ENCODE measurements around the gene PRR13.
"Not testable (repeated sequence)": the region's sequence is repeated elsewhere in the genome, so short reads cannot be mapped to it uniquely, and the experiment has no call there.

Gene PRR13

DNA sequence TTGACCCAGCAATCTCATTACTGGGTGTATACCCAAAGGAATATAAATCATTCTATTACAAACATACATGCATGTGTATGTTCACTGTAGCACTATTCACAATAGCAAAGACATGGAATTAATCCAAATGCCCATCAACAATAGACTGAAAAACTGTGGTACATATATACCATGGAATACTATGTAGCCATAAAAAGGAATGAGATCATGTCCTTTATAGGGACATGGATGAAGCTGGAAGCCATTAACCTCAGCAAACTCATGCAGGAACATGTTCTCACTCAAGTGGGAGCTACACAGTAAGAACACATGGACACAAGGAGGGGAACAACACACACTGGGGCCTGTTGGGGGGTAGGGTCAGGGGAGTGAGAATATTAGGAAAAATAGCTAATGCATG is 2.0 kb upstream of the PRR13 start:
- not testable (repeated sequence) for DNase-seq

DNA sequence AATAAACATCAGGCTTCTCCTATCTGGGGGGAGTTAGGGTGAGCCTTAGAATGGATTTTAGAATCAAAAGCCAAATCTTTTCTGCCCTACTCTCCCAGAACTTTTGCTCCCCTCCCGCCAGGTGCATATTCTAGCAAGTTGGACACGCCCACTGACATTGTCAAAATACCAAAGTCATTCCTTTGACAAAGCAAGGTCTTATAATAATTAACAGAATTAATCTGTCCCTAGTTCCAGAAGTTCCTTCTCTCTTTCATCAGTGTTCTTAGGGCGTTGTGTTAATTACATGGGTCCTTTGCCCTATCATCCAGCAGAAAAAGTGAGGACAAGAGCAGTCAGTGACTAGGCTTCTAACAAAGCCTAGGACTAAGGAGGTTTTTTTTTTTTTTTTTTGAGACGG is 2.4 kb downstream of the PRR13 start:
- DNase-seq: no peak

DNA sequence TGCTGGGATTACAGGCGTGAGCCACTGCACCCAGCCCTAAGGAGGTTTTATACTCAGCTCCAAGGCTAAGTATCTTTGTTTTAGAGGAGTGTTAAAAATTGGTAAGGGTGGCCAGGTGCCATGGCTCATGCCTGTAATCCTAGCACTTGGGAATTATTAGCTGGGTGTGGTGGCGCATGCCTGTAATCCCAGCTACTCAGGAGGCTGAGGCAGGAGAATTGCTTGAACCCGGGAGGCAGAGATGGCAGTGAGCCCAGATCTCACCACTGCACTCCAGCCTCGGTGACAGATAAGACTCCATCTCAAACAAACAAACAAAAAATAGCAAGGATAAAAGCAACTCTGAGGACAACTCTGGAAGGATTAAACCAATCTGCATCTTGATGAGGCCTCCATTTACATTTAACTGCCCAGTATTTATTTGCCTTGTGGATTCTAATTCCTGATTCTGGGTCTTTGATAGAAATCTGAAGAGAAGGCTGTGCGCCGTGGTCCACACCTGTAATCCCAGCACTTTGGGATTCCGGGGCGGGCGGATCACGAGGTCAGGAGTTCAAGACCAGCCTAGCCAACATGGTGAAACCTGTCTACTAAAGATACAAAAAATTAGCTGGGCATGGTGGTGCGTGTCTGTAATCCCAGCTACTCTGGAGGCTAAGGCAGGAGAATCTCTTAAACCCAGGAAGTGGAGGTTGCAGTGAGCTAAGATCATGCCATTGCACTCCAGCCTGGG is 3.2 kb downstream of the PRR13 start:
- not testable (repeated sequence) for DNase-seq

DNA sequence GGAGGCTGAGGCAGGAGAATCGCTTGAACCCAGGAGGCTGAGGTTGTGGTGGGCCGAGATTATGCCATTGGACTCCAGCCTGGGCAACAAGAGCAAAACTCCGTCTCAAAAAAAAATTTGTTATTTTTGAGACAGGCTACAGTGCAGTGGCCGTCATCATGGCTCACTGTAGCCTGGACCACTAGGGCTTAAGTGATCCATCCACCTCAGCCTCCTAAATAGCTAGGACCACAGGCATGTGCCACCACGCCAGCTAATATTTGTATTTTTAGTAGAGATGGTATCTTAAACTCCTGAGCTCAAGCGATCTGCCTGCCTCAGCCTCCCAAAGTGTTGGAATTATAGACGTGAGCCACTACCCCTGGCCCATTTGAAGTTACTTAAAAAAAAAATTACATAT is 9.4 kb downstream of the PRR13 start:
- no peak for DNase-seq

DNA sequence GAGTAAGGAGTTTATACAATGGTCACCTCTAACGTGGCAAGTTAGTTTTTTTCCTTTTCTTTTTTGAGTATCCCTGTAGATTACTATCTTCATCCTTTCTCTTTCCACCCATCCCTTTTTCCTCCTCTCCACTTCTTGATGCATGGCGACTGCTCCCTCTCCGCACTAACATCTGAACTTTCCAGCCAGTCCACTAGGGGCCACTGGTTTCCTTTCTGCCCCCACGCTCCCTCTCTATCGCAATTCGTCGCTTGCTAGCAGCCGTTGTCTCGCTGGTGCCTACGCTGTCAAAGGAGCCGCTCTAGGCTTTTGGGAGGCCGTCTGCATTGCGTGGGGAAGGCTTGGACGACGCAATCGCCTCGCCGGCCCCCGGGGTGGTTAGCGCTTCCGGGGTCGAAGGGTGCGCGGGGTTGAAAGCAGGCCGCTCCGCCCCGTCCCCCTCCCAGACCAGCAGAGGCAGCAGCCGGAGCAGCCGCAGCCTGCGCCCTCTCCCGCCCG is 10.2 kb downstream of the PRR13 start, which contains the start of gene PCBP2:
Gene PCBP2 (plus strand): TSS at position 442 of the 498 bp plus-strand sequence. CDS start 2,699 bp downstream, outside the sequence.
- peak; percentile 97 to 99 for DNase-seq

DNA sequence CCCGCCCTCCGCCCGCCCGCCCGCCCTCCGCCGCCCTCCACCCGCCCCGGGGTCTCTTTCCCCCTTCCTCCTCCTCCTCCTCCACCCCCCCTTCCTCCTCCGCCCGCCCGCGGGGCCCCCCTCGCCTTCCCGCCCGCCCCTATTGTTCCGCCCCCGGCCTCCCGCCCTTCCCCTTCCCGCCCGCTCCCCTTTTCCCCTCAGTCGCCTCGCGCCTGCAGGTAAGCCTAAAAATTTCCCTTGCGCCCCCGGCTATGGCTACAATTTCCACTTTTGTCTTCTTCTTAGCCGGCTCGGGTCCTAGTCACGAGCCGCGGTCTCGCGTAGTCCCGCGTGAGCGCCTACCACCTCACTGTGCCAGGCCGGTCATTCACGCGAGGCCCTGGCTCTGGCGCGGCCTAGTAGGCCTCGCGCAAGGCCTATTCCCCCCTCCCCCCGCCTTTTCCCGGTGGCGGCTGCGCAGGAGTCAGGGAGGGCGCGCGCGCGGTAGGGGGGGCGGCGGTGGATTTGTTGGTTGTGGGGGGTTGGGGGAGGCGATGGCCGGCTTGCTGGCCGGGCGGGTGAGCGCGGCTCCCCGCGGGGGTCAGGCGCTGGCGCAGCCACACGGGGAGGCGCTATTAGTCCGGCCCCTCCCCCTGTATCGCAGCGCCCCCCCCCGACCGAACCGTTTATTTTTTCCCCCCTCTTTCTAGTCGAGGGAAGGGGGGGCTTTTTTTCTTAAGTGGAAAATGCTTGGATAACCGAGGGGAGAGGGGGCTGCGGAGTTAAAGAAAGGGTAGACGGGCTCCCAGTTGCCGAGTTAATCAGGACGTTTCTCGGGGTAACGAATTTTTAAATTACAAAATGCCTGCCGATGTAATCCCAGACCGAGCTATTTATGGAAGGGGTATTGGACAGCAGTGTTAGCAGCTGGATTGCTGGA is 10.9 kb downstream of the PRR13 start:
- DNase-seq: peak; percentile 67 to 75

DNA sequence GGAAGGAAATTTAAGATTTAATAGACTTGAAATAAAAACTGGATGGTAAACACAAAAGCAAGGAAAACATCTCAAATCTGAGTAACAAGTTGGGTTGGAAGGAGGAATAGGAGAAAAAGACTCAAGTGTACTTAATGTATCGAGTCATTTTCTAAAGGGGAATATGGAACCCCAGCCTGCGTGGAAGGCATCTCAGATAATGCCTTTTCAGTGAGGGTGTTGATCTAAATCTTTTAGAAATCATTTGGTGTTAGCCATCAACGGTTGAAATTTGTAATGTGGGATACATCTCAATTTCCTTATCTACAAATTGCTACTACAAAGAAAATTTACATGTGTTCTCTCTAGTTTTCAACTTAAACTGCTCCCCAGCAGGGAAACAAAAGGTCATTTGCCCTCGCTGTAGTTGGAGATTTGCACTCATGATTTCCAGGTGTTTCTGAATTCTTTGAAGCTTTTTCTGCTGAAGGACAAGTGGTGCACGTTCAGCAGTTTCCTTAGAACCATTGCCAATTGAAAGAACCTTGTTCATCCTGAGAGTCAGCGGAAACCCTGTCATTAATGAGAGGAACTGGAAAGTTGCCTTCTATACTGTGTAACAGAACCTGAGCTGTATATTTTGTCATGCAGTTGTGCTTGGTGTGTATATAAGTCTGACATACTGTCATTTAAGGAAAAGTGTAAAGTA is 12.6 kb downstream of the PRR13 start:
- DNase-seq: no peak

DNA sequence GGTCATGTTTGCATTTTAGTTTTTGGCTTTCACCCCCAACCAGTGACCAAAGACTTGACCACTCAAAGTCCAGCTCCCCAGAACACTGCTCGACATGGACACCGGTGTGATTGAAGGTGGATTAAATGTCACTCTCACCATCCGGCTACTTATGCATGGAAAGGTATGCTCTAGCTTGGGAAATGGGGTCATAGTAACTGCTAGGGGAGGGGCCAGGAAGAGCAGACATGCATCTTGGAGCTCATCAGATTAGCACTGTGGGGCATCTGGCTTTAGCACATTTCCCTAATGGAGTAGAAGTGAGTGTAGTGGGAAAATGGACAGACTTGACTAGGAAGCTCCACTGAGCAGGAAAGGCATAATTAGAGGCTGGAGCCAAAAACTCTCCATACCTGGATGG is 13.2 kb downstream of the PRR13 start:
- DNase-seq: no peak

DNA sequence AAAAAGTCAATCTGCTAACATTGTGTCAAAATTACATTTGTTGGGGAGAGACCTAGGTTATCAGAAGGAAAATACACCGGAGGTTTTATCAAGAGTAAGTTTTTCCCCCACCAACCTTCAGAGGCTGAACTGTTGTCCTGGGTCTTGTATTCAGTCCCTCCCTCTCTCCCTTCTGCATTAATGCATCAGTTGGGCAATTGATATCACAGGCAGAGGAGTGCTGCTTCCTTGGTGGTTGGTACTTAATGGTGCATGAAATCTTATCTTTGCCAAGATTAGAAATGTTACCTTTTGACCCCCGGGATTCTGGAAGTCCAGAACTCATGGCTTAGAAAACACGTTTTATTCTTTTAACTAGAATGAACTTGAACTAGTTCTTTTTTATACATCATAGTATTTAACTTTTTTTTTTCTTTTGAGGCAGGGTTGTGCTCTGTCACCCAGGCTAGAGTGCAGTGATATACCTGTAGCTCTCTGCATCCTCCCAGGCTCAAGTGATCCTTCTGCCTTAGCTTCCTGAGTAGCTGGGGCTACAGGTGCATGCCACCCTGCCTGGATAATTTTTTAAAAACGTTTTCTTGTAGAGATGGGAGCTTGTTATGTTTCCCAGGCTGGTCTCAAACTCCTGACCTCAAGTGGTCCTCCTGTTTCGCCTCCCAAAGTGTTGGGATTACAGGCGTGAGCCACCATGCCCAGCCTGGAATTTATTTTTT is 15.3 kb downstream of the PRR13 start:
- no peak for DNase-seq

DNA sequence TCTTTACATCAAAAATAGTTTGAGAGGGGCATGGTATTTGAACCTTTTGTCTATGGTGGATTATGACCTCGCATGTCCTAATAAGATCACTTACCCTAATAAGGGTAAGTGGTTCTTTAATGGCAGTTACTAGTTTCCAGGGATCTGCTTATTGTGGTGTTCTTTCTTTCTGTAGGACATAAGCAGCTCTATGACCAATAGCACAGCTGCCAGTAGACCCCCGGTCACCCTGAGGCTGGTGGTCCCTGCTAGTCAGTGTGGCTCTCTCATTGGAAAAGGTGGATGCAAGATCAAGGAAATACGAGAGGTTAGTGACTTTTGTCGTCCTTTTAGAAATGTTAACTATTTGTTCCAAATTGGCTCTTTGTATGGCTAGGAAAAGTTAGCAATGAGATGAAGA is 17.6 kb downstream of the PRR13 start:
- no peak for DNase-seq

DNA sequence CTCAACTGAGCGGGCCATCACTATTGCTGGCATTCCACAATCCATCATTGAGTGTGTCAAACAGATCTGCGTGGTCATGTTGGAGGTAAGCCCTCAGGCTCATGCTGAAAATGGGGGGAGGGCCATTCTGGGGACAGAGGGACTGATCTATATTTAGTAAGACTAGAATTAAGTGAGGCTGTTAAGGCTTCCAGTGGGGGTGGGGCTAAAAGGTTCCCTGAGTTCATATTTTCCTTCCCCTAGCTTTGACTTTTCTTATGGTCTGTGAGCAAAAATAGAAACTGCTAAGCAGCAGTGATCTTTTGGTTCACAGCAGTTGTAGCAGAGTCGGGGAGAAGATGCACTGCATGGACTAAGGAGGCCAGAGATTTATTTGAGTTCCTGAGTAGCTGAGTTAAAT is 19.5 kb downstream of the PRR13 start:
- no peak for DNase-seq

DNA sequence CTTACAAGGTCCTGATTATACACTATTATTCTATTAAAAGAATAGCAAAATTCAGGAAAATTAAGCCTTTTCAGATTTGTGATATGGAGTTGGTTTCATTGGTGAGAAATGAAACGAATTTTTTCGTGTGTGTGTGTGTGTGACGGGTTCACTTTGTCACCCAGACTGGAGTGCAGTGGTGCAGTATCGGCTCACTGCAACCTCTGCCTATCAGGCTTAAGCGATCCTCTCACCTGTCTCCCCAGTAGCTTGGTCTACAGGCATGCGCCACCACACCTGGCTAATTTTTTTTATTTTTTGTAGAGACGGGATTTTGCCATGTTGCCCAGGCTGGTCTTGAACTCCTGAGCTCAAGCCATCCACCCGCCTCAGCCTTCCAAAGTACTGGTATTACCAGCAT is 20.1 kb downstream of the PRR13 start:
- no peak for DNase-seq

DNA sequence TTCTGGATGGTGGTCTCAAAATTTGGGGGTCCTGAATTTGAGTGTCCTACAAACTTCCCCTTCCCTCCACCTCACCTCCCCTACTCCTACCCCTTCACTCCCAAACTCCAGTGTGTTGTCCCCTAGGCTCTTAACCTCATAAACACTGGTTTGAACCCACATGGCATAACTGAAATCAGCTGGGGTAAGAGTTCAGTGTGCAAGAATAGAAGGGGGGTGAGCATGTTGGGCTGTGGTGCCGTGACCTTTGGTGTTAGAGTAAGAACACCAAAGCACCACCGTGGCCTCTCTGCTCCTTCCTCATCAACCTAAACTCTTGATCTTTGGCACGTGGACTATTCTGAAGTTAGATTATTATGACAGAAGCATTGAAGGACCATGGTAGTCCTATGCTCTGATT is 21.4 kb downstream of the PRR13 start:
- DNase-seq: no peak

DNA sequence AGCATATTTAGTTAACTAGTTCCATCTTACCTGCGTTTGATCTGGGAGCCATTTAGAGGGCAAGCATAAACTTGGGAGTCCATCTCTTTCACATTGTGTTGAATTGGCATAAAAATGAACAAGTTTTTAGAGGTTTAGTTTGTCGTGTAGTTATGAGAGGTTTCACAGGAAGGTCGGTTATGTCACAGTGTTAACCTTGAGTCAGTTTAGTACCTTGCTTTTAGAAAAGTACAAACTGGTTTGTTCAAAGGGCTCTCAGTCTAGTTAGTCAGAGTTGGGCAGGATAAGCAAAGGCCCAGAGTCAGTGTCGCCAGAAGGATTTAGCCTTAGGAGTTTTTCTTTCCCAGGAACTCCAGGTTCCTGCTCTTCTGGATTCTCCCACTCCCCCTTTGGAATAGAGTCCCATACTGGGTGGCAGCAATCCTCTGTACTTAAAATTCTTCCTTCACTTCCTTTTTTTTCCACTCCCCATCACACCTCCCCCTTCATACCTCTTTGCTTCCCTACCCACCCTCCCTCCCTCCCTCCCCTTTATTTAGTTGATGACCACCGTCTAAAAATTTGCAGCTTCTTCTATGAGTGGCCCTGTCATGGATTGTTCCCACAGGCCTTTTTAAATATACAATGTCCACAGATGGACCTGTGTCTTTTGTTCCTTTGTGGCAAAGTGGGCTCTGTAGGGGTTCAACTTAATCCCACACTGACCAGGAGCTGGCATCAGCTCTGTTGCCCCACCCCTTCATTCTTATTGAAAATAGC is 22.4 kb downstream of the PRR13 start:
- no peak for DNase-seq

DNA sequence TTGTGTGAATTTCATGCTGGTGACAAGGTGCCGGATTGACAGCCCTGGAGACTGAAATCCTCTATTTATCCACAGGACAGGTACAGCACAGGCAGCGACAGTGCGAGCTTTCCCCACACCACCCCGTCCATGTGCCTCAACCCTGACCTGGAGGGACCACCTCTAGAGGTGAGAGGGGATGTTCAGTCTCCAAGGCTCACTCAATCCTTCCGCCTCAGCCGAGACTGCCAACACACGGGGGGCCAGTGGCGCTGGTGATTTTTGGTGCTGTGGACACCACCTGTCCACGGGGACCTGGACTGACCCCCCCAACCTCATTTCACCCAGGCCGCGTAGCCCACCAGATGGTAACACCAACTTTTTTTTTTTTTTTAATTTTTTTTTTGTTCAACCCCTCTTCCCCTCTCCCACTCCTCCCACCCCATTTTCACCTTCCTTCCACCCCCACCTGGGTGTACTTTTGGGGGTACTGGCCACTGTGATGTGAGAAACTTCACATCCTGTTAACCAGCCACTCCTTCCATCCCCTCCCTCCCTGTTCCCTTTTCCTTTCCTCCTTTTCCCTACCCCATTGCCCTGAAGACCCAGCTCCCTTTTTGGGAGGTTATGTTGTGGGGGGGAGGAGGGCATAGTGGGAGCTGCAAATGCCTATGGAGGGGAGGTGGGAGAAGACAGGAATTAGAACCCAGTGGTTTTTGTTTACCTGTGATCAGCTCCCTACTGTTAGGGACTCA is 23.3 kb downstream of the PRR13 start:
- DNase-seq: no peak

DNA sequence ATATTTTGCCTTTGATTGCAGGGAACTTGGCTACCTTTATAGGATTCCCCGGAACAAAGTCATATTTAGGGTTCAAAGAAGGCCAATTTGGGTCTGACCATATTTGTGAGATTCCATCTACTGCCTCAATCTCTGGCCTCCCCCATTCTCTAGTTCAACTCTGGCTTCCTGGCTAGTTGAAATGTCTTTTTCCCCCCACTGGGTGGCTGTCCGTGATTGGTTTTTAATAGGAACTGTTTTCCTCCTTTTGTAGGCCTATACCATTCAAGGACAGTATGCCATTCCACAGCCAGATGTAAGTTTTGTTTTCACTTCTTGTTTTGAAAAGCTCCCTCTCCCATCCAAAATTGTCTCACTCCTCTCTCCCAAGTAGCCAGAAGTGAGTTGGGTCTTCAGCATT is 24.1 kb downstream of the PRR13 start:
- DNase-seq: no peak

DNA sequence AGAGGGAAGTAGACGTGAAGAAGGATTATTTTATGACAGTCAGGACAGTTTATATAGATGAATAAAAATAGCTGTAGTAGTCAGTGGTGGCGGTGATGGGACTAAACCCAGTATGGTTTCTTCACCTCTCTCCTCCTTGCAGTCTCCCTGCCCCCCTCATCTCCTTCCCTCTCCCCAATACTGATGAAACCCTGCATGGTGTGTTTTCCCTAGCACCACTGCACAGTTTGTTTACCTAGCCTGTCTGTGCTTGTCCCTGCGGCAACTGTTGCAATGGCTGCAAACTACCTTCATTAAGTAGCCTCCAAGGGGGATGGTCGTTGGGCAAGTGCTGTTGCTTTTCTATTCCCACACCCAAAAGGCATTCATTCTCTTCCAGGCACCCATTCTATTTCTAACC is 25.1 kb downstream of the PRR13 start:
- no peak for DNase-seq

DNA sequence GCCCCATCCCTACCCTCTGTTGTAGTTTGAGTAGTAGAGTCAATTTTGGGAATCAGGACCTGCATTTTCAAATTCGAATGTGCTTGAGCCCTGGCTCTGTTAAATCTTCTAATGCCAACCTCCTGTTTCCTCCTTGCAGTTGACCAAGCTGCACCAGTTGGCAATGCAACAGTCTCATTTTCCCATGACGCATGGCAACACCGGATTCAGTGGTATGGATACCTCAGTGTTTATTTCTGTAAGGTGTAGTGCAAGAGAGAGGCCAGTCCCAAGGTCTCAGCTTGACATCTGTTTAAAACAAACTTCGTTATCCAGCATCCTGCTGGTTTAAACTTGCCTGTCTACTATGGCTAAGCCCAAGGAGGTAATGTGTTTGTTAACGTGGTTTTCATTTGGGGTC is 25.5 kb downstream of the PRR13 start:
- no peak for DNase-seq

DNA sequence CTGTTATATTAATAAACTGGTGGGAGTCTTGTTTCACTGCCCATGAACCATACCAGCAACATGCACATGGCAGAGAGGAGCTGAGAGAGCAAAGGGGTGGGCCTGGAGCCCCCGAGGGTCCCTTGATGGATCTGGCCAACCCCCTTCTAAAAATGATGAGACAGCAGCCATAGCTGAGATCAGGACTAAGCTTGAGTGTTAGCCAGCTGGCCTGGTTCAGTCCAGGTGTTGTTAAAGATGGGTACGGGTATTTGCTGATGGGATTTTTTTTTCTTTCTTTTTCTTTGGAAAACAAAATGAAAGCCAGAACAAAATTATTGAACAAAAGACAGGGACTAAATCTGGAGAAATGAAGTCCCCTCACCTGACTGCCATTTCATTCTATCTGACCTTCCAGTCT is 26.3 kb downstream of the PRR13 start:
- DNase-seq: no peak

DNA sequence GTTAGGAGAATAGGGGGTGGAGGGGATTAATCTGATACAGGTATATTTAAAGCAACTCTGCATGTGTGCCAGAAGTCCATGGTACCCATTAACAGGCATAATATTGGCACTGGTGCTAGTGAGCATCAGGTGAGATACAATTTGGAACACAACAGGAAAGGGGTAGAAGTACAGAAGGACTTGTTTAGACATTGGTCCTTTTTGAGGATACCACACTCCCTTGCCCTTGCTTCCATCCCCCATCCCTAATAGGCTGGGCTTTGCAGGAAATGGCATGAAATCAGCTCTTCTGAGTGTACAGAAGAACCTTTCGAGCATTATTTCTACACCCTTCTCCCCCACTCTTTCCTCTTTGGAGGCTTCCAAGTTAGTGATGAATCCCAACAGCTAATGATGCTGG is 26.7 kb downstream of the PRR13 start:
- no peak for DNase-seq

DNA sequence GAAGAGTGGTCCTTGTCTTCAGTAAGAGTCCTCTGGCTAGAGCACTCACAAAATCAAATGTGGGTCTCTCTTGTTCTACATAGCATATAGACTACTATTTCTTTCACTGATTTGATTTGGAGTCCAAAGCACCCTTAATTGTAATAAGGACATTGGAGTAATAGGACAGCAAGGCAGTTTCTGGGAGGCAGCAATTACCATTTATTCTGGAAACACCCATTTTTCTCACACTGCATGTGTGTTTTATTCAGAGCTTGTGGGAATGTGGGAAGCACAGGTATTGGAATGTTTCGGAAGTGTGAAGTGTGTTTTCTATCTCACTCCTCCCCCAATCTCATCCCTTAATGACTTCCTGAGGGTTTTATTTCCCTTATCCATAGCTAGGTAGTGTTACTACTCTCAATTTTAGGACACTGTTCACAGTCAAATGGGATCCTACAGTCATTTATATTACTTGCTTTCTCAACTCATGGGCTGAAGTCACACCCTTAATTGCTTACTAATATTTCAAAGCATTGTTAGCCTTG is 30.6 kb downstream of the PRR13 start:
- DNase-seq: no peak

Data from NCI-H1930 (cell line).